Fibroblast of gingiva (primary cell): ENCODE measurements around the gene KATNA1.
A peak's percentile ranks its signal among the peaks of the same experiment; 100 is the strongest.

ENCODE experiments used
- DNase-seq: peaks from one replicate; pipeline ENCODE4 v3.0.0-alpha.2; 2011; ENCODE audit warnings: low read depth

Gene KATNA1

DNA sequence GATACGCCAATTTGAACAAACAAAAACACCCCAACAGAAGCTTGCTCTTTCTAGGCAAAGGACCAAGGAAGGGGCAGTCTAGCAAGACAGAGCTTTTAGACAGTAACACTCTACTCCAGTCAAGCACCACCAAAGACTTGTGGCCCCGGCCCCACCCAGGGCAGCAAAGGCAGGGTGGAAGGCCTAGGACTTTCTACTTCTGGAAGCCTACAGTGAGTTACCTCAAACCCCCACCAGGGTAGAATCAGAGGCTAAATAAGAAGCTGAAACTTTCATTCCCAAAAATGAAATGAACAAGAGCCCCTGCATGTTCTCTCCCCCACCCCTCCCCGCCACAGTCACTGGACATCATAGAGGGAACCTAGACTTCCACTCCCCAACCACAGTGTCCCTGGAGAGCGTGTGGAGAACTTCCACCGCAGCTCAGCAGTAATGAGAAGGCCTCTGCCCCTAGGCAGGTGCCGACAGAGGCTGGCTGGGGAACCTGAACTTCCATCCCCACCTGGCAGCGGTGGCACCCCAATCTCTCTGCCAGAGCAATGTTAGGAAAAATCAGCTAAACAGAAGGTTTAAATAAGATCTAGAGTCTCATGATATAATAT is 40.0 kb downstream of the KATNA1 start:
- no peak for DNase-seq

DNA sequence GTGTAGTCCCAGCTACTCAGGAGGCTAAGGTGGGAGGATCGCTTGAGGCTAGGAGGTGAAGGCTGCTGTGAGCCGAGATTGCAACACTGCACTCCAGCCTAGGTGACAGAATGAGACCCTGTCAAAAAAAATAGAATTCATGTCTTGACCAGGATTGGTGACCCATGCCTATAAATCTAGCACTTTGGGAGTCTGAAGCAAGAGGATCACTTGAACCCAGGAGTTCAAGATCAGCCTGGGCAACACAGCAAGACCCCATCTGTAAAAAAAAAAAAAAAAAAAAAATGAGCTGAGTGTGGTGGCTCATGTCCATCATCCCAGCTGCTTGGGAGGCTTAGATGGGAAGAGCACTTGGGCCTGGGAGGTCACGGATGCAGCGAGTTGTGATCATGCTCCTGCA is 48.0 kb downstream of the KATNA1 start:
- DNase-seq: no peak

DNA sequence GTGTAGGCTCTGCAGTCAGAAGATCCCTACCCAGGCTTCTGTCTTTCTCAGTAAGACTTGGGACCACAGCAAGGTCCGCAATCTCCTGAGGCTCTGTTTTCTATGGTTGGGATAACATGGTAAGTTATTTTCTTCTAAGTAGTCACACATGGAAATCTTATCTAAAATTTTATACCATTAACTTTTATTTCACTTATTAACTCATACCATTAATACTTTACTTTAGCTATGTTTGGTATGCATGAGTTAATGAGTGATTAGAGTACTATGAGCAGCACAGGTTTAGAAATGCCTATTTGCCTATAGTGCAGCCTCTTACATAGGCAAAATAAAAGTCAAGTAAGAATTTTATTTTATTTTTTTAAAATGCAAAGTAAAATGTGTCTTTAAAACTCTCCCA is 55.1 kb downstream of the KATNA1 start:
- no peak for DNase-seq

DNA sequence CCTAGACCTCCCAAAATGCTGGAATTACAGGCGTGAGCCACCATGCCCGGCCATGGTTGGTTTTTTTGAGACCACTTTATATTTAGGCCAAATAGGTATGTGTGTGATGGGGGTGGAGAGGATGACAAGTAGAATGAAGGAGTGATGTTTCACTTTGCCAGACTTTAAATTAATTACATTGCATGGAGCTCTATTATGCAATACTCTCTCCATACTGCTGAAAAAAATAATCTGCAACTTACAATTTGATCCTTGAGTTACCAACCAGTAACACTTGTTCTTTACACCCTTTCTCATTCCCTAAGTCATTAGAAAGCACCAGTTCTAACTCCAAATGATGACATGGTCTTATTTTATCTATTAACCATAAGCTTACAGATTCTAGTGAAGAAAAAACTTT is 55.5 kb downstream of the KATNA1 start:
- DNase-seq: no peak

DNA sequence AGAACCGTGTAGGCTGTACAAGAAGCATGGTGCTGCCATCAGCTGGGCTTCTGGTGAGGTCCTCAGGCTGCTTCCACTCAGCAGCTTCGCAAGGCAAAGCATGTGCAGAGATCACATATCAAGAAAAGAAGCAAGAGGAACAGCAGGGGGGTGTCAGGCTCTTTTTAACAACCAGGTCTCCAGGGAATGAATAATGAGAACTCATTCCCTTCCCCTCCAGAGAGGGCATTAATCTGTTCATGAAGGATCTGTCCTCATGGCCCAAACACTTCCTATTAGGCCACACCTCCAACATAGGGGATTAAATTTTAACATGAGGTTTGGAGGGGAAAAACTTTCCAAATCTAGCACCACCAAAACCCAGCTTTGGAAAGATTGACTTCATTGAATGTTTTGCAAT is 62.4 kb downstream of the KATNA1 start:
- no peak for DNase-seq

DNA sequence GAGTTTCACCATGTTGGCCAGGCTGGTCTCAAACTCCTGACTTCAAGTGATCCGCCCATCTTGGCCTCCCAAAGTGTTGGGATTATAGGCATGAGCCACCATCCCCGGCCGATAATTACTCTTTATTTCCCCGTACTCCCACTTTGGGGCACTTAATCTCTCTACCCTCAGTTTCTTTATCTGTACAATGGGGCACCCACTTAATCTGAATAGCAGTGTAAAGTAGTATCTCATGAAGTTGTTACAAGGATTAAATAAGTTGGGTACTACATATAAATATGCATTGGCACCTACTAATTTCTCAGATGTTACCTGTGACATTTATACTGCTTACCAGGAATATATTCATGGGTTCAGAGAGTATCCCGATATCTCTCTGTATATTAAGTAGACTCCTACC is 67.2 kb downstream of the KATNA1 start:
- DNase-seq: no peak

DNA sequence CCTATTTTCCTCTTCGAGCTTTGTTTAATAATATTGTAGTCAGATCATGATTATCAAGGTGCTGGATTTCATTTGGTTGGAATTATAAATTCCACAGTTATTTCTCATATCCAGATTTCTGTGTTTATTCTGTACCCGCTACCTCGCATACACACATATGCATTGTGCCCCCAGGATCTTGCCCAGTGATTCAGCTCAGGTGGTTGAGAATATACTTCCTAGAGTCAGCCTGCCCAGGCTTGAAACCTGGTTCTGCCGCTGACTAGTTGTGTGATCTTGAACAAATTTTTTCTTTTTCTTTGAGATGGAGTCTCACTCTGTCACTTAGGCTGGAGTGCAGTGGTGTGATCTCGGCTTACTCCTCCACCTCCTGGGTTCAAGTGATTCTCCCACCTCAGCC is 67.6 kb downstream of the KATNA1 start:
- no peak for DNase-seq

DNA sequence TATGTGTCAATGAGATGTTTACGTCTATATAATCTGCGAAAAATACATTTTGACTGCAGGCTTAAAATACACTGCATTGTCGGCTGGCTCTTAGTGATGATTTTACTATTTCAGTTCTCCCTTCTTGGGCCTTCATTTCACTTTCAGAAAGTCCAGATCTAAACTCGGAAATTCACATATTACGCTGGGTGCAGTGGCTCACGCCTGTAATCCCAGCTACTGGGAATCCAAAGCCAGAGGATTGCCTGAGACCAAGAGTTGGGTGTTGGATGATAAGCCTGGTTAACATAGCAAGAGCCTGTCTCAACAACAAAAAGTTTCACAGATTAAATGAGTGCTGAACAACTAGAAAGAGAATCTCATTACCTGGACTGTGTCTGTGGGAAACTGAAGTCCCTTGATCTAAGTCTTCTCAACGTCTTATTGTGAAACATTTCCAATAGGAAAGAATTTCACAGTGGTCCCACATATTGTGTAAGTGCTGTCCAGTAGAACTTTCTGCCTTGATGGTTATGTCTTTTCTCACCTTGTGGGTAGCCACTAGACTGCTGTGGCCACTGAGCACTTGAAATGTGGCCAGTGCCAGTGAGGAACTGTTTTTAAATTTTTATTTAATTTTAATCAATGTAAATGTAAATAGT is 80.4 kb downstream of the KATNA1 start:
- no peak for DNase-seq

DNA sequence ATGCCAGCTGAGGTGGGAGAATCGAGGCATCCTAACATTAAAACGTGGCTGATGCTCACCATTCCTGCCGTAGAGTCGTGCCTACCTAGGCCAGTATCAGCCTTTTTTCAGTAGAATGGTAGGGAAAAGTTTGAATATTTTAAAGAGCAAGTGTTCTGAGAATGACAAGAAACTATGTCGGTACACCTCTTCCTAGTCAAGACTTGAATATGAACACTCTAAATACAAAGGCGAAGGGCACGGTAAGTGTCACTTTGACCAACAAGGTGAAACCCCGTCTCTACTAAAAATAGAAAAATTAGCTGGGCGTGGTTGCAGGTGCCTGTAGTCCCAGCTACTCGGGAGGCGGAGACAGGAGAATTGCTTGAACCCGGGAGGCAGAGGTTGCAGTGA is 81.3 kb downstream of the KATNA1 start:
- DNase-seq: no peak

DNA sequence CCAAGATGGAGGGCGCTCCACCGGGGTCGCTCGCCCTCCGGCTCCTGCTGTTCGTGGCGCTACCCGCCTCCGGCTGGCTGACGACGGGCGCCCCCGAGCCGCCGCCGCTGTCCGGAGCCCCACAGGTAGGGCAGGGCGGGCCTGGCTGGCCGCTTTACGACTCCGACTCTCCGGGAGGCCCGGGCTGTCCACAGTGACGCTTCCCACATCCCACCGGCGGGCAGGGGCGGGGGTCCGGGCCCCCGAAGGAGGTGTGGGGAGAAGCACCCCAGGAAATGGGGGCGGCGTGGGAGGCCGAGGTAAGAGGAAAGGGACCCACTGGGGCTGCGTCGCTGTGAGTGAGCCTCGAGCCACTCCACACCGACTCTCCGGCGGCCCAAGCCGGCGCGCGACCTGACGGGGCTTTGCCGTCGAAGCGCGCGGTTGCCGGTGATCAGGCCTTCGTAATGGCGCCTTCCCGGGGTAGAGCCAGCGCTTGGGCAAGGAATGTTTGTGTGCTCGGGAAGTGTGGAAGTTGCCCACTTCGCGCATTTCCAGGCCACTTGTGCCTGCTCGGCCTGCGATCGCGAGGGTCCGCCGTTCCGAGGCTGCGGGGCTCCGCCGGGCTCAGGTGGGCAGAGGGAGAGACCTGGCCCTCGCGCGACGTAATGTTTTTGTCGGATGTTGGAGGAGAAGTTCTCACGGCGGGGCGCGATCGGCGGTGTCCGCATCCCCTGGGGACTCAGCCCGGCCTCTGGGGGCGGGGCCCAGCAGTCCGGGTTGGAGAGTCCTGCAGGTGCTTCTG is 81.9 kb downstream of the KATNA1 start:
- DNase-seq: peak; percentile 25

DNA sequence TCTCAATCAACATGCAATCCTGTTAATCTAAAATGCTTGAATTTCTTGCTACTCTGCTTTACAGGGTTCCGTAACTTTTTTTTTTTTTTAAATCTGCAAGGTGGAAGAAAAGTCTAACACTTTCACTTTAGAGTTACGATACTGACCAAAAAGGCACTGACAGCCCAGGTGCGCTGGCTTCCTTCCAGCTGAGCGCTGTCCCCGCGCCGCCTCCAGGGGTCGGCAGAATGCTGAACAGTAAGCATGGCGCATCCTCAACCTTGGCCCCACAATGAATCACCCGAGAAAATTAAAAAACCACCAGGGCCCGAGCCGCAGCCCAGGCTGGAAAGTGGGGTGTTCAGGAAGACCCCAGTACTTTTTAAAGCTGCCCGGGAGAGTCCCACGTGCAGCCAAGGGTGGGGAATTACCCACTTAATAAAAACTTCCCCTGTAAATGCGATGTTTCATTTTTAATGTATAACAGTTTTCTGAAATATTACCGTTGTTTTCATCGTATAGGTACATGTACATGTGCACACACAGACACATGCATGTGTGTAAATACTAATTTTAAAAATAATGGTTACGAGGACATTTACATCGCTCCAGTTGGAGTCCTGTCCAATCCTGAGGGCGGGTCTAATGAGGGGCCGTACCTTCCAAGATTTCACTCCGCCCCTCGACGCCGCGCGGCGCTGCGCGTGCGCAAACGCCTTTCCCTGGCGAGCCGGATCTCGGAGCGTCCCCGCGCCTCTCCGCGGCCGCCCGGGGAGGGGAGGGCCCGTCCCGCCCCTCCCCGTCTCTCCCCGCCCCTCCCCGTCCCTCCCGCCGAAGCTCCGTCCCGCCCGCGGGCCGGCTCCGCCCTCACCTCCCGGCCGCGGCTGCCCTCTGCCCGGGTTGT is 82.7 kb downstream of the KATNA1 start, which contains the start of gene GINM1:
TSS of gene GINM1 (plus strand) at position 849 of the 883 bp plus-strand sequence. CDS start 40 bp downstream, outside the sequence.
- DNase-seq: peak; percentile 91

DNA sequence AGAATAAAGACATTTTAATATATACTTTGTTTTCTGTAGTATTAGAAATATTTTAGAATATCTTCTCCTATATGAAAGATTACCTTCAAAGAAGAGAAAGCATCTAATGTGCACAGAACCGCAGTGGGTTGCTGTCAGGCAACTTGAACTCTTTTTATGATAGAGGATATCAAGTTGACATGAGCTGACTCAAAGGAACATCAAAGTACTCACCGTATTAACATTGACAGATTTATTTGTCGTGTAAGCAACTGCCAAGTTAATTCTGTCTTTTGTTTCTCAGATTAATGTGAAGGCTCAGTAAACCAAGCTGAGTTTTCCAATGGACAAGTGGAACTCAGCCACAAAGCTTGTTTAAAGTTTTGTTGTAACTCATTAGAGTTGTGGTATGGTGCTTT is 84.6 kb downstream of the KATNA1 start:
- no peak for DNase-seq

DNA sequence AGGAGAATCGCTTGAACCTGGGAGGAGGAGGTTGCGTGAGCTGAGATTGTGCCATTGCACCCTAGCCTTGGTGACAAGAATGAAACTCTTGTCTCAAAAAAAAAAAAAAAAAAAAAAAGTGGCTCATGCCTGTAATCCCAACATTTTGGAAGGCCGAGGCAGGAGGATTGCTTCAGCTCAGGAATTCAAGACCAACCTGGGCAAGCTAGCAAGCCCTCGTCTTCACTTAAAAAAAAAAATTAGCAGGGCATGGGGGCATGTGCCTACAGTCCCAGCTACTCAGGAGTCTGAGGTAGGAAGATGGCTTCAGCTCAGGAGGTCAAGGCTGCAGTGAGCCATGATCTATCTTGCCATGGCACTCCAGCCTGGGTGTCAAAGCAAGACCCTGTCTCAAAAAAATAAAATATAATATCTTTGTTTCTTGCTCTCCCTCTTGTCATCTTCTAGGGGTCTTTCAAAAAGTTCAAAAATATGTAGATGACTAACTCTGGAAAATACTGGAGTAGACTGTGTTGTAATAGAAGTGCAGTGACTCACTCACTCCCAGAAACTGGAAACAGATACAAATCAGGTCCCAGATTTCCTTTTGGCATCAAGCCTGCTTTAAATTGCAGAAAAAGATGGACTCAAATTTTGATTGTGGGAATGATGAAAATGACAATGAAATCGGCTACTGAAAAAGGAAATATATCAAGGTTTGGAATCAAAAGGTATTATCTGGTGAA is 85.1 kb downstream of the KATNA1 start:
- peak; percentile 73 for DNase-seq

DNA sequence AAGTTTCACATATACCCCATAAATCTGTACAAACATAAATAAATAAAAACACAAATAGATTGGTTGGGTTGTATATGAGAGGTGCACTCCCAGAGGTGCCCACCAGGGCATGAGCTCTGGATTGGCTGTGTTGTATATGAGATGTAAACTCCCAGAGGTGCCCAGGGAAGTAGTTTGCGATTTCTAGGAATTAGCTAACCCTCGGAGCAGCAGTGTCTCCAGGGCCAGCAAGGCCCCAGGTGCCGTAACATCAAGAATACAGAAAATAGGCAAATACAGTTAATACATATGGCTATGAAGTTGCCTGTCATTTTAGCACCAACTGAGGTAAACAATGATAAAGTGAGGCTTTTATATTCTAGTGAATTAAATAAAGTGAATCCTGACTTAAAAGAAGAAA is 87.8 kb downstream of the KATNA1 start:
- no peak for DNase-seq

DNA sequence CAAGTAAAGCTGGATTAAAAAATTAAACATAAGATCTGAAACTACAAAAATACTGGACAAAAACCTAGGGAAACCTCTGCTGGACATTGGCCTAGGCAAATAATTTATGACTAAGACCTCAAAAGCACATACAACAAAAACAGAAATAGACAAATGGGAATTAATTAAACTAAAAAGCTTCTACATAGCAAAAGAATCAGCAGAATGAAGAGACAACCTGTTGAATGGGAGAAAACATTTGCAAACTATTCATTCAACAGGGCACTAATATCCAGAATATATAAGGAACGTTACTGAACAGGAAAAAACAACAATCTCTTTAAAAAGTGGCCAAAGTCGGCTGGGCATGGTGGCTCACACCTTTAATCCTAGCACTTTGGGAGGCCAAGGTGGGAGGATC is 89.1 kb downstream of the KATNA1 start:
- no peak for DNase-seq

DNA sequence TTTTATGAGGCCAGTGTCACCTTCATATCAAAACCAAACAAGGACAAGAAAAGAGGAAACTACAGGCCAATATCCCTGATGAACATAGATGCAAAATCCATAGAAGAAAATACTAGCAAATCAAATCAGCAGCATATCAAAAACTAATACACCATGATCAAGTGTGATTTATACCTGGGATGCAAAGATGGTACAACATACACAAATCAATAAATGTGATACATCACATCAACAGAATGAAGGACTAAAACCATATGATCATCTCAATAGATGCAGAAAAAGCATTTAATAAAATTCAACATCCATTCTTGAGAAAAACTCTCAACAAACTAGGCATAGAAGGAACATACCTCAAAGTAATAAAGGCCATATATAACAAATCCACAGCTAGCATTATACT is 90.5 kb downstream of the KATNA1 start:
- DNase-seq: no peak

DNA sequence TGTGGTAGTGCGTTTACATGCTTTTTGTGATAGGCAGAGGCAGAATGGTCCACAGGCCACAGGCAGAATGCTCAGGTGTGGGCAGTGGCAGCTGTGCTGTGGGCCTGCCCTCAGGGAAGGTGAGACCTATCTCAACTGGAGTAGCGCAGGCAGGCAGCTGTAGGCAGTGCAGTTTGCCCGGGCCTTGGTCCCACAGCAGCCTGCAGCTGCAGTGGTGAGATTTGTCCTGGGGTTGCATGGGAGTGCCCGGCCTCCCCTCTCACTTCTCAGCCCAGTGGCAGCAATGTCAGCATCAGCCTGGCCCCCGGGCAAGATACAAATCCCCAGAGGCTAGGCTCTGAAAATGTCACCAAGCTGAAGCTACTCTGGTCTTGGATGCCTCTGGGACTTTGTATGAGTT is 96.6 kb downstream of the KATNA1 start:
- DNase-seq: no peak

DNA sequence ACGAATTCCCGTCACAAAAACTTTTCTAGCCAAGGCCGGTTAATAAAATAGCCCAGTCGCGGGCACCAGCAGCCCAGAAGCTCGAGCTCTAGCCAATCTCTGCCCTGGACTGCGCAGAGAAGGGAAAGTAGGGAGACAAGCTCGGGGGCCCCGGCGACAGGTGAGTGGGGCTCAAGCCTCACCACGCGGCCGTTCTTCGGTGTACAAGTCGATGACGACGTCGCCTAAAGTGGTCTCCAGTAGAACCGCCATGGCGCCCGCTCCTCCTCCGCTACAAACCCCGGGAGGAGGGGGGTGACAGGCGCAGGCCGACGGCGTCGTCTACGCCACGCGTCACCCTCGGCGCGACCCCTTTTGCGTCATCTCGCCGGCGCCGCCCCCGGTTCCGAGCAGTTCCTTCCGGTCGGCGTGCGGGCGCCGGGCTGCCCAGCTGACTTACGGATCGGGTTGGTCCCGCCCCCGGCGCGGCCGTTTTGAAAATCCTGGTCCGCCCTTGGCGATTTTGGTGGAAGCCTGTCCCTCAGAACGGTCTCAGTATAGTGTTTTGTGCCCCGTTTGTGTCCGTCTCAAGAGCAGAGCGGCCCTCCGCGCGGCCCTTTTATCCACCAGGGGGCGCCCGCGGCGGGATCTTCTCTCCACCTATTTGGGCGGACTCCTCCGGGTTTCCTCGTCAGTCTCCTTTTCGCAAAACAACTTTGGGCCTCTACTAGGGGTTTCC is 102.6 kb downstream of the KATNA1 start, which contains the start of gene PPIL4:
TSS of gene PPIL4 (minus strand) at position 290 of the 718 bp plus-strand sequence. CDS start at position 252, 38 bp downstream.
- peak; percentile 97 for DNase-seq

DNA sequence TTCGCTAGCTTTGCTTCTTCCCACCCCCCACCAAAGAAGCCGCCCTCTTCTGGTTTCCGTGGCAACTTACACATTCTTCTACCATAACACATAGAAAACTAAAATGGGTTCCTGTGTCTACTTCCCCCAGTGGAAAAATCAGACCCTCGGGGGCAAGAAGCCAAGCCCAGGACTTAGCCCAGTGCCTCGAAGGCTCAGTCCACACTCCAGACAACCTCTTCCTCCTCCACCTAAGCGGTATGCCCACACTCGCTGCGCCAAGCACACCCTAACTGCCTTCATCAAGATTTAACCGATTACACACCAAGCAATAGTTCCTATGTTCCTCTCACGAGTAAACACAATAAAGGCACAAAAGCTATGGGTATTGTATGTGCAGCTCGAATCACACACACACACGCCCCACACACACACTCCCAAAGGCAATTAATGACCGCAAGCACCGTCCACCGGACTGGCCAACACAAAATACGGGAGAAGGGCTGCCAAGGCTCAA is 103.2 kb downstream of the KATNA1 start:
- peak; percentile 79 for DNase-seq
